NCI-H2029 treated with DMSO at 0.1 percent for 48 hours (cell line): ENCODE measurements around the gene PARM1.

Experiments
- DNase-seq: peaks from one replicate; lab custom pipeline; 2025; lab: John Stamatoyannopoulos, UW

Gene PARM1

GRCh38 chr4:74942251-74942917, 9.5 kb downstream of the PARM1 start:
- no peak for DNase-seq

DNA sequence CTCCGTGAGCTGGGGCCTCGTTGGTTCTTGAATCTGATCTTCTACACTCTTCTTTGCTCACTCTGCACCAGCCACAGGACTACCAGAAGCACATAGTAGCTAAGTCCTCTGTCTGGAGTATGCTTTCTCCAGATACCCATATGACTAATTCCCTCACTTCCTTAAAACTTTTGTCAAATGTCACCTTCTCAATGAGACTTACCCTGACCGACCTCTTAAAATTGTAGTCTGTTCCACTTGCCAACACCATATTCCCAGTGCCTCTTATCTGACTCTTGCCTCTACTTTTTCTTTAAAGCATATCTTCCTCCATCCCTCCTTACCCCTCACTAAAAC, 10.0 kb downstream of the PARM1 start:
- DNase-seq: no peak

GRCh38 chr4:74944354-74944793, 11.5 kb downstream of the PARM1 start:
- DNase-seq: peak; percentile 73

DNA sequence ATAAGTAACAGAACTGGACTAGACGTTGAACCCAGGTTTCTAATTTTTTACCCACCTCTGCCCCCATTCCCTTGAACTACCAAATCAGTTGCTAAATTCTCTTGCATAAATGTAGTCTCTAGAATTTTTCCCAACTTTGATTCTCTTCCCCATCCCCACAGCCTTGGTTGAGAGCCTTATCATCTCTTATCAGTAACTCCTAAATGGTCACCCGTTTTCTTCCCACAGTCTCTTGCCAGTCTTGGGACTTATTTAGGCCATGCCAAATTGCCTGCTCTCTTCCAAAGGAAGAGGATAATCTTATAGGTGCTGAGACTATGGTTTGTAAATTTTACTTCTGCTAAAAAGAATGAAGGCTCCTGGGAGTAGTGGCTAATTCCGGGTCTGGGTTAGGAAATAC, 13.3 kb downstream of the PARM1 start:
- no peak for DNase-seq

GRCh38 chr4:74947798-74948197, 14.9 kb downstream of the PARM1 start:
- no peak for DNase-seq

DNA sequence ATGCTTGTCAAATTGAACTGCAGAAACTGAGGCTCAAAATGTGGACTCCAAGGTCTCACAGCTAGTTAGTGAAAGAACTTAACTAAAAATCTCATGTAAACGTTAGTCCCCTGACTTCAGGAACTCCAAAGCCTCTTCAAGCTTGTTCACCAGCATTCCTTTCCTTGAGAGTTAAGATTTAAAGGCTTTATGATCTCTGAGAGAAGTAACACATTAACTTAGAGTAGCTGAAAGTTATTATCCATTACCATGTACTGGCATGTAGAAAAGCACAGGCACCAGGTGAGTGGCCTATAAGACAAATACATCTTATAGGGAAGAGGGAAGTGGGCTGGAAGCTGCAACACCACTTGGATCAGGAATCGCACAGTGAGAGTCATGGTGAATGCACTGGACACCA, 15.3 kb downstream of the PARM1 start:
- DNase-seq: no peak

DNA sequence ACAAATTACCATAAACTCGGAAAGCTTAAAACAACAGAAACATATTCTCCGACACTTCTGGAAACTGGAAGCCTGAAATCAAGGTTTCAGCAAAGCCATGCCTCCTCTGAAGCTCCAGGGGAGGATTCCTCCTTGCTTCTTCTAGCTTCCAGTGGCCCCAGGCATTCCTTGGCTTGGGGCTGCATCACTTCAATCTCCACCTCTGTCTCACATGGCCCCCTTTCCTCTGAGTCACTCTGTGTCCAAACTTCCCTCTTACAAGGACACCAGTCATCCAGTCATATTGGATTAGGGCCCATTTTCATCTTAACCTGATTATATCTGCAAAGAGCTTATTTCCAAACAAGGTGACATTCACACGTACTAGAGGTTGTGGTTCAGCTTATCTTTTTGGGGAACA, 17.3 kb downstream of the PARM1 start:
- DNase-seq: no peak

GRCh38 chr4:74950882-74951281, 18.0 kb downstream of the PARM1 start:
- DNase-seq: no peak

GRCh38 chr4:74953647-74954046, 20.7 kb downstream of the PARM1 start:
- DNase-seq: no peak

- DNase-seq: no peak
Measured at GRCh38 chr4:74958881-74959280, 26.0 kb downstream of the PARM1 start.

DNA sequence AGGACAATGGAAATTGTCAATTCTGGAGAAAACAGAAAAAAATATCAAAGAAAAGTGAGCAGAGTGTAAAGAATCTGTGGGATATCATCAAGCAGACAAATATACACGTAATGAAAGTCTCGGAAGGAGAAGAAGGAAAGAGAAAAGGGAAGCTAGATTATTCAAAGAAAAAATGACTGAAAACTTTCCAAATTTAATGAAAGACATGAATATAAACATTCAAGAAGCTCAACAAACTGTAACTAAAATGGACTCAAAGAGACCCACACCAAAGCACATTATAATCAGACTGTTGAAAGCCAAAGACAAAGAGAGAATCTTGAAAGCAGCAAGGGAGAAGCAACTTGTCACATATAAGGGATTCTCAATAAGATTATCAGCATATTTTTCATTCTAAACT, 28.3 kb downstream of the PARM1 start:
- no peak for DNase-seq

DNA sequence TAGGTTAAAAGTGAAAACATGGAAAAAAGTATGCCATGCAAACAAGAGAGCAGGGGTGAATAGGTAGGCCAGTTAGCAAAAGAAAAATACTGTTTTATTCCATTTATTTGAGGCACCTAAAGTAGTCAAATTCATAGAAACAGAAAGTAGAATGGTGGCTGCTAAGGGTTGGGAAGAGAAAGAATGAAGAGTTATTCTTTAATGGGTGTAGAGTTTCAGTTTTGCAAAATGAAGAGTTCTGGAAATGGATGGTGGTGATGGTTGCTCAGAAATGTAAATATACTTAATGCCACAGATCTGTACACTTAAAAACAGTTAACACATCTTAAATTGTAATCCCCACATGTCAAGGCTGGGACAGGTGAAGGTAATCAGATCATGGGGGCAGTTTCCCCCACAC, 29.7 kb downstream of the PARM1 start:
- DNase-seq: no peak

GRCh38 chr4:74964311-74964710, 31.4 kb downstream of the PARM1 start:
- no peak for DNase-seq

DNA sequence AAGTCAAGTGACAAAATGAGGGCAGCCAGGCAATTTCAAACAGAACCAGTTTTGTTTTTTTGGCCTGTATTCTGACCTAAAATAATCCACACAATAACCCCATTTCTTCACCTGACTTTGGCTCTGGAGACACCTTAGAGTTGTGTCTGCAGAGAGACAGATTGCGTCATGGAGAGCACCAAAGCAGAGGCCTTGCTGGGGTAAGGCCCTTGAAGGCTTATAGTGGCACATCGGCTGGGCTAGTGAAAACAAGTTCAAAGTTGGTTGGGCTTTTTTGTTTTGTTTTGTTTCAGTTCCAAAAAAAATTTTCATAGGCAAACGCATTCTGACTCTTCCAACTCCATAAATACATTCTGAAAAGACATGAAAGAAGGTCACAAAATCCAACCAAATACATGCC, 34.4 kb downstream of the PARM1 start:
- no peak for DNase-seq

GRCh38 chr4:74968456-74969164, 35.7 kb downstream of the PARM1 start:
- no peak for DNase-seq

DNA sequence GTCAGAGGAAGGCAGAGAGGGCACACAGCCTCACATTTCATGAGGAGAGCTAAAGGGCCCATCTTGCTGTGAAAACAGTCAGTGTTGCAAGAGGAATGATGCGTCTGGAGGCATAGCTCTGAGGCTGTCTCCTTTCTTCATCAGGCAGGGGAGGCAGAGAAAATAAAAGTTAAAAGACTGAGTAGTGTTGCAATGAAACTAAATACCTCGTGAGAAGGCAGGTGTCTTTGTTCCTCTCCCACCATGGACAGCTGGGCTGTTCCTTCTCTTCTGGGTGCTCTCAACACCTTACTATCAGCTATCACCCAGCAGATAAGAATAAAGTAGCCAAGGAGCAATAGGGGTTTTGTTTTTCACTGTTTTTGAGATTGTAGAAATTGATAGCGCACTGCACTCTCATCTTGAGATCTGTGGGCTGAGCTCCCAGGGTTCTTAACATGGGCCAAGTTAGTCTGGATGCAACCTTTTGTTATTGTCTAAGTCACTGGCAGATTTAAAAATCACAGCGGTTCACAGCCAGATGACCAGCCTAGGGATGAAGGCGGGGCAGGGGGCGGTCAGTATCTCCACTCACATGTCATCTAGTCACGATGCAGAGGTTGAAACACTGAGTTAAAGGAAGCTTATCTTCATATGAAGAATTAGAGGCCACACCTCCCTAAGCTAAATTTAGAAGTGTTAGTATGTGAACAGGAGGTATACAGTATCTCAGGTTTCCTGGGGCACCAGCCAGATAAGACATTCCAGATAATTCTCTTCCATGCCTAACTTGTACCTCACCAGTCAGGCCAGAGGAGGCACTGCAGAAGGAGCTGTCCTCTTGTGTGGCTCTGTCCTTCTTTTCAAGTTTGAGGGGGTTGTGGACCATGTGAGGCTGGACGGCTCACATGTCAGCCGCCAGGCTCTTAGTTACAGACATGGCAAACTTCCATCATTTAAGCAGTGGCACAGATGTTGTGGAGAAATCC, 36.9 kb downstream of the PARM1 start:
- DNase-seq: no peak

DNA sequence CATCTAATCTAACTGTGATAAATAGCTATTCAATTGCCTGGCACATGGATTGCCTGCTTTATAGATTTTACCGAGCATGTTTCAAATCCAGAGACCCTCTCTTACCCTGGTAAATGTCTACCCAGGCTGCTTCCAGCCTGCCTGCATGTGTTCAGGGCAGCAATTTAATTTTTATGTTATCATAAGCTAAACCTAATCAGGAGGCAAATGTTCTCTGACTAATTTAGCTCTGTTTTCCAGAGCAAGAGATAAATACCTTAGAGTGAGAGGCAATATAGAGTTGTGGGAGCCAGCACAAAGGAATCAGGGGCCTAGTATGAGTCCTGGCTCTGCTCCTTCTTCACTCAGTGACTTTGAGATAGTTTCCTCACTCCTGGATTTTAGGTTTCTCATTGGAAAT, 37.7 kb downstream of the PARM1 start:
- DNase-seq: no peak

GRCh38 chr4:74971862-74972261, 38.9 kb downstream of the PARM1 start:
- DNase-seq: no peak

DNA sequence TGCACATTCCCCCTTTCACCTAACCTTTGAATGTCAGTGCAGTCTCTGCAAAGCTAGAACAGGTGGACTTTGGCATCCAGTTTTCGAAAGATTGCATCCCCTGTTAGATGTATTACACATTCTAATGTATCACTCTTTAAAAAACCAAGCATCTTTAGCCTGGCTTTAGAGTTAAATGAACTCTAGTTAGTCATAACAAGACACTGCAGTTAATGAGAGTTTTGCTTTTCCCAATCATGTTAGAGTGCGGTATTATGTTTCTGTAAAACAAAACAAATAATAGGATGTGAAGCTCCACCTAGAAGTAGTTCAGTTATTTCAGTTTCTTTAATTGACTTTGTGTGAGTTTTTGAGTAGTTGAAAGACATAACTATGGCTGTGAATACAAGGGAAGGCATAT, 42.2 kb downstream of the PARM1 start:
- no peak for DNase-seq

DNA sequence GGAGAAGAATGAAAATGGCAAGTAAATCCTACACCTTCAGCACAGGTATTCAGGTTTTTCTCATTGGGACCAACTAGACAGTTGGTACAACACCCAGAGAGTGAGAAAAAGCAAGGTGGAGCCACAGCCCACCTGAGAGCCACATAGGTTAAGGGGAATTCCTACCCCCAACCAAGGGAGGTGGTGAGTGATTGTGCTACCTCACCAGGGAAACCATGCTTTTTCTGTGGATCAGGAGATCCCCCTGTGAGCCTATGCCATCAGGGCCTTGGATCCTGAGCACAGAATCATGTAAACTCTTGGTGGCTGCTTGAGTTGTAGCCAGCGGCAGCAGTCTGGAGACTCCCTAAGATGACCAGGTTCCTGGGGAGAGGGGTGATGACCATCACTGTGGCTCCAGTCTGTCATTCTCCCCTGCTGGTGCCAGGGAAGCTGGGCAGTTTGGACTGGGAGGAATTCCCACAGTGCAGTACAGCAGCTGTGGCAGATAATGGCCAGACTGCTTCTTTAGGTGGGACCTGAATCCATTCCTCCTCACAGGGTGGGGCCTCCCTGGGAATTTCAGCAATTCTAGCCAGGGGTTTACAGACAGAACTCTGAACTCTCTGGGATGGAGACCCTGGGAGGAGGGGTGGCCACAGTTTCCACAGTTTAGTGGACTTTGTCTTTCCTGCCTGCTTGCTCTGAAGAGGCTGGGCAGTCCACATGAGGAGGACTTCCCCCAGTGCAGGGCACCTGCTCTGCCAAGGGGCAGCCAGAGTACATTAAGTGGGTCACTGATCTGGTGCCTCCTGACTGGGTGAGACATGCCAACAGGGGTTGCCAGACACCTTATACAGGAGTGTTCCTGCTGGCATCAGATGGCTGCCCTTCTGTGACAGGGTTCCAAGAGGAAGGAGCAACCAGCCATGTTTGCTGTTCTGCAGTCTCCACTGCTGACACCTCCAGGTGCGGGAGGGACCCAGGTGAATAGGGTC, 43.2 kb downstream of the PARM1 start:
- DNase-seq: no peak

DNA sequence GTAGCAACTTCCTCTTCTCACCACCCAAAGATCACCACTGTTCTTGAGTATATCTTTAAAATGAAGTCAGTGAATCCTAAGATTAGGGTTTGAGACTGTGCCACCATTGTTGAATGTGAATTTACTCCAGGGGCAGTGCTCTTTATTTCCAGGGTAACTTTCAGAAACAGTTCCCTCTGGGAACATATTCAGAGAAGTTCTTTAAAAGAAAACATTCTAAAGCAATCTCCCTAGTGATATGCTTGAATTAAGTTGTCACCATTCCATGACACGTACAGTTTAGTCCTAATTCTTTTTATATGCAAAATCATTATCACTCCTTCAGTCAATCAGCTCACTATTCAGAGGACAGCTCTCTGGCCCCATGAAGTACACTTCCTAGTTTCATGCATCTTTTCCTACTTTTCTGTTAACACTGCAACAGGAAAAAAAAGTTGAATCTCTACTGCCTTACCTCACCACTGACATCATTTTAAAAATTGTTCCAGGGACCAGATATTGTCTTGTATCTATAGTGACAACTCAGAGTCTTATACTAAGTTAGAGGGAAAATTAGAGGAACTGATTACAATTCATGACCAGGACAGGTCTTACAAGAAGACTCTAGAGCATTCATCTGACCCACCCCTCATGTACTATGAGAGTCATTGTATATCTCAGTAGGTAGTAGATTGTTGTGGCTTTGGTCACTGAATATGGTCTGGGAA, 49.8 kb downstream of the PARM1 start:
- DNase-seq: no peak
